Stimulated activated CD4-positive, alpha-beta T cell treated with anti-CD3 and anti-CD28 coated beads, Interleukin-12 subunit alpha, Interleukin-12 subunit beta, amount 100 ng/mL, for 4 hours (primary cell): ENCODE data around the gene DNAH17.

Experiments
- DNase-seq: peaks from one replicate; pipeline ENCODE4 v3.0.0-alpha.2; 2020

DNAH17 gene

GRCh38 chr17:78448356-78448993 lies 128.7 kb downstream of the DNAH17 start:
- DNase-seq: no peak

- no peak for DNase-seq
Measured at GRCh38 chr17:78446833-78447232, 130.4 kb downstream of the DNAH17 start.

- DNase-seq: no peak
Measured at GRCh38 chr17:78444392-78444791, 132.8 kb downstream of the DNAH17 start.

- no peak for DNase-seq
Measured at GRCh38 chr17:78442648-78443218, 134.5 kb downstream of the DNAH17 start.

- DNase-seq: no peak
Measured at GRCh38 chr17:78441271-78441971, 135.8 kb downstream of the DNAH17 start.

- DNase-seq: no peak
Measured at GRCh38 chr17:78438694-78439325, 138.4 kb downstream of the DNAH17 start.

- DNase-seq: no peak
Measured at GRCh38 chr17:78438271-78438691, 138.9 kb downstream of the DNAH17 start.

GRCh38 chr17:78437508-78438169 lies 139.6 kb downstream of the DNAH17 start:
- DNase-seq: no peak

GRCh38 chr17:78435330-78436005 lies 141.7 kb downstream of the DNAH17 start:
- DNase-seq: no peak

GRCh38 chr17:78434455-78435329 lies 142.5 kb downstream of the DNAH17 start:
- DNase-seq: no peak

GRCh38 chr17:78433780-78434335 lies 143.3 kb downstream of the DNAH17 start:
- no peak for DNase-seq

GRCh38 chr17:78433013-78433727 lies 144.0 kb downstream of the DNAH17 start:
- no peak for DNase-seq

- no peak for DNase-seq
Measured at GRCh38 chr17:78432226-78433012, 144.8 kb downstream of the DNAH17 start.

GRCh38 chr17:78431692-78431958 lies 145.6 kb downstream of the DNAH17 start:
- no peak for DNase-seq

- no peak for DNase-seq
Measured at GRCh38 chr17:78430892-78431691, 146.1 kb downstream of the DNAH17 start.

GRCh38 chr17:78429618-78429995 lies 147.6 kb downstream of the DNAH17 start:
- DNase-seq: no peak

- no peak for DNase-seq
Measured at GRCh38 chr17:78428836-78429617, 148.2 kb downstream of the DNAH17 start.

- no peak for DNase-seq
Measured at GRCh38 chr17:78428025-78428575, 149.1 kb downstream of the DNAH17 start.
